HG03103 (cell line): ENCODE results near the gene TCIRG1.

Source experiments
- ATAC-seq: cut with Tn5 transposase; IDR thresholded peaks from one replicate; pipeline ENCODE4 v1.9.1; 2021; ENCODE audit warnings: low read depth; ENCODE audit not compliant: unreplicated experiment

The TCIRG1 gene

GRCh38 chr11:68016904-68017817, 21.7 kb upstream of the TCIRG1 start:
- no peak for ATAC-seq

GRCh38 chr11:68017980-68018729, 20.7 kb upstream of the TCIRG1 start:
- ATAC-seq: no peak

- ATAC-seq: no peak
Observed at GRCh38 chr11:68018730-68019190, 20.1 kb upstream of the TCIRG1 start.

GRCh38 chr11:68019486-68019885, 19.3 kb upstream of the TCIRG1 start:
- no peak for ATAC-seq

GRCh38 chr11:68020575-68020974, 18.2 kb upstream of the TCIRG1 start:
- no peak for ATAC-seq

- no peak for ATAC-seq
Observed at GRCh38 chr11:68021167-68021787, 17.5 kb upstream of the TCIRG1 start.

GRCh38 chr11:68022531-68022930, 16.3 kb upstream of the TCIRG1 start:
- no peak for ATAC-seq

GRCh38 chr11:68024508-68024907, 14.3 kb upstream of the TCIRG1 start:
- no peak for ATAC-seq

GRCh38 chr11:68025047-68025446, 13.8 kb upstream of the TCIRG1 start:
- no peak for ATAC-seq

- ATAC-seq: no peak
Observed at GRCh38 chr11:68026391-68027105, 12.3 kb upstream of the TCIRG1 start.

- no peak for ATAC-seq
Observed at GRCh38 chr11:68027667-68028066, 11.2 kb upstream of the TCIRG1 start.

GRCh38 chr11:68028802-68029545, 9.9 kb upstream of the TCIRG1 start:
- no peak for ATAC-seq

GRCh38 chr11:68030318-68031143, 8.3 kb upstream of the TCIRG1 start, which contains the start of gene NDUFS8:
Gene NDUFS8, plus strand, starts transcription at chr11:68030681. Its CDS starts 1,471 bp downstream, at chr11:68032152.
- ATAC-seq: peak; percentile 89

- ATAC-seq: no peak
Observed at GRCh38 chr11:68031144-68031464, 7.7 kb upstream of the TCIRG1 start.

GRCh38 chr11:68032003-68032402, 6.8 kb upstream of the TCIRG1 start:
- ATAC-seq: no peak

GRCh38 chr11:68032997-68033707, 5.7 kb upstream of the TCIRG1 start:
- no peak for ATAC-seq

GRCh38 chr11:68033708-68034045, 5.1 kb upstream of the TCIRG1 start:
- ATAC-seq: no peak

GRCh38 chr11:68035266-68035876, 3.5 kb upstream of the TCIRG1 start:
- ATAC-seq: no peak
